GM12892 (cell line): ENCODE results near the gene COL23A1.

Experiments
- POLR2A ChIP-seq: IDR thresholded peaks from 2 replicates; pipeline ENCODE4 v1.6.1; 2011; ENCODE audit warnings: low read depth, low read length, control low read depth
- POLR2AphosphoS5 ChIP-seq: IDR thresholded peaks from 2 replicates; pipeline ENCODE4 v1.6.1; 2011; ENCODE audit warnings: low read depth, low read length, control low read depth
- TAF1 ChIP-seq: IDR thresholded peaks from 2 replicates; pipeline ENCODE4 v1.6.1; 2011; ENCODE audit warnings: low read depth, mild to moderate bottlenecking, control low read depth, low read length, borderline replicate concordance

DNA sequence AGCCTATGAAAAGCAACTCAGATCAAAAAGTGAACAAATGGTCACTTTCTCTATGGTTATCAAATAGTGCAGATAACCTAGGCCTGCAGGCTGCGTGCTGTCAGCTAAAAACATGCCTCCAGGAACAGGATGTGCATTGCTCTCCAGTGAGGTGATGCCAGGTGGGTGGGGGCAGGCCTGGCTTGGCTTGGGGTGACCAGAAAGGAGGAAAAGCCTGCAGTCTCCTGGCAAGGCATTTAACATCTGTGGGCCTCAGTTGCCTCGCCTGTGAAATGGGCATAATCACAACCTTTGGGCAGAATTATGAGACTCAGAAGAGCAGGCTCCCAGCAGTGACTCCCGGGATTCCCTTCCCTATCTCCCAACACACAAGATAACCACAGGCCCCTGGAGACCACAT is 135.9 kb downstream of the COL23A1 start:
- TF ChIP-seq POLR2A, result no peak
- TF ChIP-seq TAF1, result no peak
- TF ChIP-seq POLR2AphosphoS5, result no peak
